Stimulated activated naive CD8-positive, alpha-beta T cell treated with anti-CD3 and anti-CD28 coated beads, Interleukin-15, Interleukin-2, amounts not matched to agents 100 U/mL and 50 U/mL, for 24 hours (primary cell): ENCODE results near the gene NFYA.

ENCODE experiments used
- ATAC-seq: fragments of 150-1000 bp; cut with Tn5 transposase; one replicate; pipeline ENCODE4 v1.10.0; 2021
- DNase-seq: peaks from one replicate; pipeline ENCODE4 v3.0.0; 2021

NFYA gene

GRCh38 chr6:41072836-41073202 is at the start of gene NFYA:
Gene NFYA, plus strand, starts transcription at chr6:41072974. Its CDS starts 6,116 bp downstream, at chr6:41079090.
- ATAC-seq: peak; percentile 84

GRCh38 chr6:41023114-41023513 is 49.7 kb upstream of the NFYA start:
- DNase-seq: no peak
- ATAC-seq: no peak

More at GRCh38 chr6:41072836-41073202, at the start of gene NFYA:
- DNase-seq: no peak

DNA sequence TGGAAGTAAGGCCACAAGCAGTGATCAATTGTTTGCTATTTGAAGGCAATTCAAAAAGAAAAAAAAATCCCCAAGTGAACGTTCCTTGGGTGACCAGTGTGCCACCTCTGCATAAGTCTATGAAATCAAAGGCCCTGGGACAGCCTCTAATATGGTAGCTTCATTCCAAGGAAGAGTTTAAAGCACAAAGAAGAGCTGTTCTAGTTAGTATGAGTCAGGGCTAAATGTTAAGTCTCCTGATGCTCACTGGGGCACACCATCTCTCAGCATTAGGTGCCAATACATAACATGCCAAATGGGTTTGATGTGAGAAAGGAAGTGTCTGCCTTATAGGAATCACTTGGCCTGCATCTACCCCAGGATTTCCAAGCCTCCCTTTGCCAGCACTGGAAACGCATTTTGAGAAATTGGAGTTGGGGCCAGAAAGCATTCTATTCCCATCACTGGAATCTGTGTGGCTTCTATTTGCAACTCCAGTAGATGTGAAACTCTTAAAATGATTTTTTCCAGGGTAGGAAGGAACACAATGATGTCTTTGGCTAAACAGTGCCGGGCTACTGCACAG is 46.7 kb upstream of the NFYA start:
- no peak for DNase-seq
- ATAC-seq: no peak

DNA sequence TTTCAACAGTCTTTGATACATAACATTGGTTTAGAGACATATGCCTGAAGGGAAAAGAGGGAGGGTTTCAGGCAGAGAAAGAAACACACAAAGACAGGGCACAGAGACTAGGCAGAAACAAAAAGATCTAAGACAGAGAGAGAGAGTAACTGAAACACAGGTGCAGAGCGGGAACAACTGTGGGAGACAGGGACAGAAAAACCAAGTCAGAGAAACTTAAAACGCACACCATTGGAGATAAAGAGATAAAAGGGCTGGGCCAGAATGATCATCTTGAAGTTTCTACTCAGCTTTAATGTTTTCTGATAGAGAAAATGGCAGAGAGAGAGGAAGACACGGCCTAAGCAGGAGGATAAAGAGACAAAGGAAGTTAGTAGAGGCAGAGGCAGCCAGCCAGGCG is 45.5 kb upstream of the NFYA start:
- ATAC-seq: no peak
- no peak for DNase-seq

GRCh38 chr6:41027799-41028560 is 44.8 kb upstream of the NFYA start:
- ATAC-seq: peak; percentile 90
- peak; percentile 90 for DNase-seq

GRCh38 chr6:41028561-41029412 is 44.0 kb upstream of the NFYA start:
- peak; percentile 31 for ATAC-seq
- no peak for DNase-seq

- no peak for DNase-seq
- ATAC-seq: no peak
Observed at GRCh38 chr6:41032830-41033229, 39.9 kb upstream of the NFYA start.

GRCh38 chr6:41033776-41034175 is 39.0 kb upstream of the NFYA start:
- no peak for ATAC-seq

DNA sequence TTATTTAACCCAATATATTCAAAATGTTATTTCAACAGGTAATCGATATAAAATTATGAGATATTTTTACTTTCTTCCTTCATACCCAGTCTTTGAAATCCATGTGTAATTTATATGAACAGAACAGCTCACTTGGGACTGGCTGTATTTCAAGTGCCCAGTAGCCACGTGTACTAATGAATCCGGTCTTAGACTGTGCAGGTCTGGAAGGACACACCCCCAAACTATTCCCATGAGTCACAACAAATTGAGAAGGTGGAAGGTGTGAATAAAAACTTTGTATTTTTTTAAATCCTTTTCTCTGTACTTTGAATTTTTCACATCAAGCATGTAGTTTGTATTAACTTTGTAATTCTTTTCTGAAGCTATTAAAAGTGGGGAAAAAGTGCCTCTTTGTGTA is 36.6 kb upstream of the NFYA start:
- no peak for ATAC-seq
- DNase-seq: no peak

More at GRCh38 chr6:41033776-41034175, 39.0 kb upstream of the NFYA start:
- DNase-seq: no peak

DNA sequence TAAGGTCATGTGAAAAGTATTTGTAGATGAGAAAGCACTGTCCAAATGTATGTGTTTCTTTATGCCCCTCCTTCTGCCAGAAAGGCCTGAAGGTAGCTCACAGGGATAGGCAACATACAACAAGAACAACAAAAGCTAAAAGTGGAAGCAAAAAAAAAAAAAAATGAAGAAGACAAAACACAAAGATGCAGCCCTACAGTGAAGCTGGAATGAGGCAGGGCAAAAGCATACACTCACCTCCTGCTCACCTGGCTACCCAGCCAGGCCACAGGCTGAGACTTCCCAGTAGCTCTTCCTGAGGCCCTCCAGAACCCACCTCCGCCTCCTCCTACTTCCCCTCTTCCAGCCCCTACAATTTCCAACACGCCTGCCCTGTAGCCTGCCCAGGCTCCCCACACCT is 36.2 kb upstream of the NFYA start:
- ATAC-seq (no peak), DNase-seq (no peak)

- DNase-seq: no peak
- ATAC-seq: no peak
Observed at GRCh38 chr6:41037107-41037900, 35.5 kb upstream of the NFYA start.

GRCh38 chr6:41038205-41038604 is 34.6 kb upstream of the NFYA start:
- ATAC-seq (no peak), DNase-seq (no peak)

DNA sequence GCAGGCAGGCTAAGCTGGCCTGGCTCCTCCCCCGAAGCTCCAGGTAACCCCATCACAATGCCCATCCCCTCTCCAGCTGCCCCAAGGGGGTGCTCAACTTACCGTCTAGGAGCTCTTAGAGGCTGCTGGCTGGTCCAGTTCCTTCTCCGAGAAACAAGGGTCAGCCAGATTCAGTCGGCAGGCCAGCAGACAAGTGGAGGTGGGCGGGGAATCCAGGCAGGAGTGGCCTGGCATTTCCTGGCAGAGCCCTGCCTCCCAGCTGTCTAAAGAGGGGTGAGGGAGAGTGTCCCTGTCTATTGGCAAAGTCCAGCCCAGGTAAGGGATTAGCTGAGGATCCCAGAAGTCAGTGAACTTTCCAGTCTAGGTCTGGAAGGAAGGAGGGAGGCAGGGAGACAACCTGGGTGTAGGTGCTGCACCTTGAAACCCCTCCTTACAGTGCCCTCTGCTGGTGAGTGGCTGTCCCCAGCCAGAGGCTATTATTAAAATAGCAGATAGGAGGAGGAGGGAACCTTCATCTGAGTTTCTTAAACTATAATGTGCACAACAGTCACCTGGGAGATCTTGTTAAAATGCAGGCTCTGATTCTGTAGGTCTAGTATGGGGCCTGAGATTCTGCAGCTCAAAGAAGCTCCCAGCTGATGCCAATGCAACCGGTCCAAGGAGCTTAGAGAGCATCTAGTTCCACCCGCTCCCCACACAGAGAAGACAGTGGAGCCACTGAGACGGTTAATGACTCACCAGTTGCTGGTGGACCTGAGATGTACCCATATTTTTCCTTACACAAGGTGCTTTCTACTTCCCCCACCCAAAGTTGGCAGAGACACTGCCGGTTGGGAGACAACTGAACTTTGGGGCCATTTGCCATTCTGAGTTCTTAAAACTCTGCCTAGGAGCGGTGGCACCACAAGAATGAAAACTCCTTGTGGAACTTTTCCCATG is 33.4 kb upstream of the NFYA start, which contains the start of gene UNC5CL:
TSS of gene UNC5CL (minus strand) at position 162 of the 939 bp plus-strand sequence. CDS start 4,147 bp downstream, outside the sequence.
- ATAC-seq (peak; percentile 47), DNase-seq (peak; percentile 68)

DNA sequence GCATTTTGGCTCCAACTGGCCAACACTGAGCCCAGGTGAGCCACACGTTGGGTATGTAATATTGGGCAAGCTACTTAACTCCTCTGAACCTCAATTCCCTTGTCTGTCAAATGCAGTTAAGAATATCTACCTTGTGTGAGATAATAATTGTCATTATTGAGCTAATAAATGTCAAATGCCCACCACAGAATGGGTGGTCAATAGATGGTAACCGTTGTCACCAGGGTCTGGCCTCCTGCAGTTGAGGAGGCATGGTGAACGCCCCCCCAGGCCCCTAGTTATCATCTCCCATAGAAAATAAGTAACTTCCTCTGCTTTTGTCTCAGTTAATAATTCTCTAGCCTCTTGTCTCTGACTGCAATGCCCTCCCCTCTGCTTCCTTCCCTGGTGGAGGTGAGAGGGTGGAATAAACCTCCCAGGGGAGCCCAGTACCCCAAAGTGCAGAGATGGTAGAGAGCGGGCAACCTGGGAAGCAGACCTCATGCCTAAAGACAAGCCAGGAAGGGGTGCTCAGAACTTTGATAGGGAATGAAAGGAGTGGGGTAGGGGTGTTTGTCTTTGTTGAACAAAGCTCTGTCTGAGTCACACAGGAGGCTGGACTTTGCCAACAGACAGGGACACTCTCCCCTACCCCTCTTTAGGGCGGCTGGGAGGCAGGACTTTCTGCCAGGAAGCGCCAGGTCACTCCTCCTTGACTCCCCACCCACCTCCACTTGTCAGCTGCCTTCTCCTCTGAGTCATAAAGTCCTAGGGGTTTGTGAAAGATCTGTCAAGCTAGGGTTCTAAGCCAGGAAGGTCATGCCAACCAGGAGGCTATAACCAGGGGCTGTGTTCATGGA is 32.5 kb upstream of the NFYA start:
- ATAC-seq (peak; percentile 47), DNase-seq (peak; percentile 17)

DNA sequence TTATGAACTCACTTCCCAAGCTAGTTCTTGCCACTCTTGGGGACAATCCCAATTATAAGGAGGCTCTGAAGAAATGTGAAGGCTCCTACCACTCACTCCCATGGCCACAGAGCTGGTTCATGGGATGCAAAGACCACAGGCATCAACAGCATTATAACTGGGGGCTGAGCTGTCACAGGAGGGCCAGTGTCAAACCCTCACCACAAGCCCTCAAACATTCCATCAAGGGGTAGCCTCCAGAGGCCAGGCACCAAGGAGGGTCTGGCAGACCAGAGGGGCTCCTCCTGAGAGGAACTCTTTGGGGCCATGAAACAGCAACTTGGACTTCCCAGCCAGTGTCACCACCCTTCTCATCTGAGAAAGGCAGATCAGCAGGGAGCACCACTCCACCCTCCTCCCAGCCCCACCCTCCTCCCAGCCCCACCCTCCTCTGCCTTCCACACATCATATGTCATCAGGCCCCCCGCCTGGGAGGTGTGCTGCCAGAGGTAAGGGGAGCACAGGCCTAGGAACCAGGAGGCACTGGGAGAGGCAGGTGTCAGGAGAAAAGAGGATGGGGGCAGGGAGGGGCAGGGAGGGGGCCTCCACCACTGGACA is 31.7 kb upstream of the NFYA start:
- DNase-seq (no peak), ATAC-seq (peak; percentile 17)

GRCh38 chr6:41042226-41043055 is 30.3 kb upstream of the NFYA start, which contains the start of gene TSPO2:
Gene TSPO2, plus strand, starts transcription at chr6:41042467. Its CDS starts 519 bp downstream, at chr6:41042986.
- DNase-seq (no peak), ATAC-seq (no peak)

- ATAC-seq: no peak
- DNase-seq: no peak
Observed at GRCh38 chr6:41043151-41043550, 29.6 kb upstream of the NFYA start.

DNA sequence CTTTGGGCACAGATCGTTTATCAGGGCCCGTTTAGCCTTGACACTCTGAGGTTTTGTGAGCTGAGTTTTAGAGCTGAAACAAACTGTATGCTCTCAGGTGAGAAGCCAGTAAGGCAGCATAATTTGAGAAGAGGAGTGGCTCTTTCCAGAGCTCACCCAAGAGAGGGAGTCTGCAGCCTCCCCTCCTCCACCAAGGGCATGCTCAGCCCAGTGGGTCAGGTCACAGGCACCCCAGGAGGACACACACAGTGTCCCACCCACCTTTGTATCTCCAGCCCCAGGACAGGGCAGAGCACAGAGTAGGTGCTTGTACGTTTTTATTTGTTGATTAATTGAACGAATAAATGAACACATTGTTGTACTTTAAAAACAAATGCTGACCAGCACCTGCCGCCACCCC is 27.1 kb upstream of the NFYA start:
- DNase-seq: no peak
- ATAC-seq: no peak
